Transverse colon (tissue), 4 donors: ENCODE results near the gene PRDX2.

Experiments used
- EP300 ChIP-seq: sonication (generic); formaldehyde crosslinking; IDR thresholded peaks from one replicate; pipeline ENCODE4 v1.6.1; 2017; ENCODE audit warnings: antibody characterized with exemption, low read depth
- POLR2A ChIP-seq: fragments of 450-650 bp; IDR thresholded peaks from one replicate; pipeline ENCODE4 v1.6.1; 2016; ENCODE audit warnings: antibody characterized with exemption, mild to moderate bottlenecking, moderate library complexity
- POLR2AphosphoS5 ChIP-seq, 3 donors: sonication (generic); formaldehyde crosslinking; IDR thresholded peaks; one replicate each; pipeline ENCODE4 v1.6.1; 2016; ENCODE audit warnings: antibody characterized with exemption in 3 of 3
- TF ChIP-seq, protein P1 (sequence below), 5 experiments: fragments of 200-600 bp in 3 of 5; fragments of 450-650 bp in 2 of 5; sonication (generic) in 3 of 5; IDR thresholded peaks; 1 replicate in 2 of 5; 2 replicates in 3 of 5; pipeline ENCODE4 v1.5.1; 2016 to 2017; ENCODE audit warnings: antibody characterized with exemption in 5 of 5, inconsistent platforms in 3 of 5, mild to moderate bottlenecking in 2 of 5, moderate library complexity in 1 of 5

- TF ChIP-seq, protein P1, sequence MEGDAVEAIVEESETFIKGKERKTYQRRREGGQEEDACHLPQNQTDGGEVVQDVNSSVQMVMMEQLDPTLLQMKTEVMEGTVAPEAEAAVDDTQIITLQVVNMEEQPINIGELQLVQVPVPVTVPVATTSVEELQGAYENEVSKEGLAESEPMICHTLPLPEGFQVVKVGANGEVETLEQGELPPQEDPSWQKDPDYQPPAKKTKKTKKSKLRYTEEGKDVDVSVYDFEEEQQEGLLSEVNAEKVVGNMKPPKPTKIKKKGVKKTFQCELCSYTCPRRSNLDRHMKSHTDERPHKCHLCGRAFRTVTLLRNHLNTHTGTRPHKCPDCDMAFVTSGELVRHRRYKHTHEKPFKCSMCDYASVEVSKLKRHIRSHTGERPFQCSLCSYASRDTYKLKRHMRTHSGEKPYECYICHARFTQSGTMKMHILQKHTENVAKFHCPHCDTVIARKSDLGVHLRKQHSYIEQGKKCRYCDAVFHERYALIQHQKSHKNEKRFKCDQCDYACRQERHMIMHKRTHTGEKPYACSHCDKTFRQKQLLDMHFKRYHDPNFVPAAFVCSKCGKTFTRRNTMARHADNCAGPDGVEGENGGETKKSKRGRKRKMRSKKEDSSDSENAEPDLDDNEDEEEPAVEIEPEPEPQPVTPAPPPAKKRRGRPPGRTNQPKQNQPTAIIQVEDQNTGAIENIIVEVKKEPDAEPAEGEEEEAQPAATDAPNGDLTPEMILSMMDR (IDR thresholded peaks at IDR 0.05): no peak
- TF ChIP-seq EP300: no peak
- no peak for TF ChIP-seq POLR2A
- TF ChIP-seq POLR2AphosphoS5 (IDR thresholded peaks at IDR 0.05): no peak
Observed at GRCh38 chr19:12767150-12767549, 34.5 kb downstream of the PRDX2 start.
